Liver (tissue), 9 donors: ENCODE data around the gene CAVIN3. TPM values are rescaled to one million over a fixed set of nuclear protein-coding genes. Genes with fewer than 3 reads are reported as not detected.

Experiments used
- DNase-seq: peaks from one replicate; pipeline ENCODE4 v3.0.0-alpha.2; 2017; ENCODE audit warnings: low spot score
- H3K27ac ChIP-seq, 2 donors: one replicate each; pipeline ENCODE4 v1.7.0; 2013; ENCODE audit warnings: inconsistent platforms in 2 of 2, low read length in 2 of 2, control low read depth in 1 of 2, low read depth in 1 of 2, mild to moderate bottlenecking in 1 of 2
- H3K27me3 ChIP-seq, 4 donors: one replicate each; pipeline versions ENCODE4 v1.6.1 to v1.7.0; 2013; ENCODE audit warnings: low read length in 3 of 4, inconsistent platforms in 1 of 4, mild to moderate bottlenecking in 1 of 4, moderate library complexity in 1 of 4; ENCODE audit not compliant: control insufficient read depth in 4 of 4, insufficient read depth in 4 of 4
- H3K36me3 ChIP-seq, 4 donors: one replicate each; pipeline versions ENCODE4 v1.6.1 to v1.7.0; 2013; ENCODE audit warnings: low read length in 3 of 4, mild to moderate bottlenecking in 3 of 4, low read depth in 1 of 4, moderate library complexity in 1 of 4; ENCODE audit not compliant: control insufficient read depth in 4 of 4, insufficient read depth in 3 of 4
- H3K4me1 ChIP-seq, 4 donors: one replicate each; pipeline versions ENCODE4 v1.6.1 to v1.7.0; 2013; ENCODE audit warnings: low read length in 3 of 4, mild to moderate bottlenecking in 3 of 4, moderate library complexity in 1 of 4; ENCODE audit not compliant: control insufficient read depth in 4 of 4, insufficient read depth in 4 of 4
- H3K4me3 ChIP-seq, 3 donors: one replicate each; pipeline versions ENCODE4 v1.6.1 to v1.7.0; 2013; ENCODE audit warnings: low read length in 3 of 3, control low read depth in 1 of 3, low read depth in 1 of 3, mild to moderate bottlenecking in 1 of 3
- H3K9ac ChIP-seq, 2 donors: one replicate each; pipeline ENCODE4 v1.7.0; 2013; ENCODE audit warnings: low read length in 2 of 2, mild to moderate bottlenecking in 2 of 2, moderate library complexity in 2 of 2, control low read depth in 1 of 2, low read depth in 1 of 2
- H3K9me3 ChIP-seq, 4 donors: one replicate each; pipeline versions ENCODE4 v1.6.1 to v1.7.0; 2013; ENCODE audit warnings: low read length in 3 of 4; ENCODE audit not compliant: control insufficient read depth in 4 of 4
- ATF3 ChIP-seq: IDR thresholded peaks from 2 replicates; pipeline ENCODE4 v1.6.1; 2016; ENCODE audit warnings: antibody characterized with exemption
- EGR1 ChIP-seq, 2 donors: IDR thresholded peaks; 2 replicates each; pipeline ENCODE4 v1.6.1; 2016 to 2018; ENCODE audit warnings: antibody characterized with exemption in 2 of 2, low read depth in 2 of 2
- FOXA1 ChIP-seq: IDR thresholded peaks from 2 replicates; pipeline ENCODE4 v1.6.1; 2016; ENCODE audit warnings: antibody characterized with exemption
- FOXA2 ChIP-seq: IDR thresholded peaks from 2 replicates; pipeline ENCODE4 v1.6.1; 2016; ENCODE audit warnings: antibody characterized with exemption
- HNF4A ChIP-seq, 2 donors: conservative IDR thresholded peaks; 2 replicates each; pipeline ENCODE4 v1.6.1; 2016; ENCODE audit warnings: antibody characterized with exemption in 2 of 2, mild to moderate bottlenecking in 2 of 2
- HNF4G ChIP-seq: IDR thresholded peaks from 2 replicates; pipeline ENCODE4 v1.6.1; 2016; ENCODE audit warnings: antibody characterized with exemption
- JUND ChIP-seq, 2 donors: IDR thresholded peaks; 2 replicates each; pipeline ENCODE4 v1.6.1; 2016; ENCODE audit warnings: antibody characterized with exemption in 2 of 2
- NR2F2 ChIP-seq: IDR thresholded peaks from 2 replicates; pipeline ENCODE4 v1.6.1; 2016; ENCODE audit warnings: antibody characterized with exemption
- RAD21 ChIP-seq, 2 donors: IDR thresholded peaks; 2 replicates each; pipeline ENCODE4 v1.6.1; 2016; ENCODE audit warnings: antibody characterized with exemption in 2 of 2, mild to moderate bottlenecking in 2 of 2
- REST ChIP-seq: IDR thresholded peaks from 2 replicates; pipeline ENCODE4 v1.6.1; 2016; ENCODE audit warnings: antibody characterized with exemption, mild to moderate bottlenecking
- RXRA ChIP-seq, 2 donors: IDR thresholded peaks; 2 replicates each; pipeline ENCODE4 v1.6.1; 2017 to 2018; ENCODE audit warnings: antibody characterized with exemption in 2 of 2, mild to moderate bottlenecking in 1 of 2
- SP1 ChIP-seq: IDR thresholded peaks from 2 replicates; pipeline ENCODE4 v1.6.1; 2018; ENCODE audit warnings: antibody characterized with exemption, mild to moderate bottlenecking
- TAF1 ChIP-seq: conservative IDR thresholded peaks from 2 replicates; pipeline ENCODE4 v1.6.1; 2016; ENCODE audit warnings: antibody characterized with exemption, mild to moderate bottlenecking
- YY1 ChIP-seq: IDR thresholded peaks from 2 replicates; pipeline ENCODE4 v1.6.1; 2016; ENCODE audit warnings: antibody characterized with exemption, mild to moderate bottlenecking
- WGBS: extraction: QIAGEN DNeasy Blood & Tissue Kit; methylation state at CpG from one replicate; pipeline ENCODE4 v1.1.7; 2013; 5-methylcytosine and 5-hydroxymethylcytosine counted together
- polyA plus RNA-seq, 2 donors: library from polyadenylated mRNA; stranded (reverse) in 1 of 2; unstranded in 1 of 2; fragments of 200-250 nt in 1 of 2; fragments of >200 nt in 1 of 2; fragmentation: Nextera tagmentation in 1 of 2; extraction: Ambion mirVana in 1 of 2; gene quantifications; one replicate each; pipeline versions ENCODE4 v1.2.1 to v1.2.3, GENCODE V29; 2013 to 2015
- total RNA-seq, 2 donors: library from RNA; depleted of rRNA; stranded (reverse); fragments of >200 nt; gene quantifications; one replicate each; pipeline ENCODE4 v1.2.3, GENCODE V29; 2014
- TF ChIP-seq, protein P1 (sequence below): fragments of 150-350 bp; IDR thresholded peaks from 2 replicates; pipeline ENCODE4 v1.5.1; 2017; ENCODE audit warnings: improper control_type of control experiment, low read depth, low read length; ENCODE audit not compliant: missing input control
- TF ChIP-seq, protein P2 (sequence below): IDR thresholded peaks from 2 replicates; pipeline ENCODE4 v1.6.1; 2016; ENCODE audit warnings: antibody characterized with exemption
- donor health status: healthy.
- donor health status: healthy.
- donor health status: healthy.
- donor health status: healthy.
- donor health status: healthy.

Gene CAVIN3
- total and polyA plus RNA-seq, 4 donors = 2.5 to 13.9 (median 4.2) TPM

- H3K27ac ChIP-seq = no peak overlapping the region
- no peaks in the 10 kb centered on the region for H3K9me3 ChIP-seq
- H3K9ac ChIP-seq = no peak overlapping the region
- WGBS = 74% methylated on average over 5 of the region's 5 CpGs
- H3K4me3 ChIP-seq = no peak overlapping the region
- no peak for DNase-seq
- peaks cover 0 to 29% (median 21%) of the 10 kb centered on the region in 4 donors for H3K4me1 ChIP-seq
- no peaks in the 10 kb centered on the region for H3K27me3 ChIP-seq
- TF ChIP-seq NR2F2 = no peak
- TF ChIP-seq, protein P1, sequence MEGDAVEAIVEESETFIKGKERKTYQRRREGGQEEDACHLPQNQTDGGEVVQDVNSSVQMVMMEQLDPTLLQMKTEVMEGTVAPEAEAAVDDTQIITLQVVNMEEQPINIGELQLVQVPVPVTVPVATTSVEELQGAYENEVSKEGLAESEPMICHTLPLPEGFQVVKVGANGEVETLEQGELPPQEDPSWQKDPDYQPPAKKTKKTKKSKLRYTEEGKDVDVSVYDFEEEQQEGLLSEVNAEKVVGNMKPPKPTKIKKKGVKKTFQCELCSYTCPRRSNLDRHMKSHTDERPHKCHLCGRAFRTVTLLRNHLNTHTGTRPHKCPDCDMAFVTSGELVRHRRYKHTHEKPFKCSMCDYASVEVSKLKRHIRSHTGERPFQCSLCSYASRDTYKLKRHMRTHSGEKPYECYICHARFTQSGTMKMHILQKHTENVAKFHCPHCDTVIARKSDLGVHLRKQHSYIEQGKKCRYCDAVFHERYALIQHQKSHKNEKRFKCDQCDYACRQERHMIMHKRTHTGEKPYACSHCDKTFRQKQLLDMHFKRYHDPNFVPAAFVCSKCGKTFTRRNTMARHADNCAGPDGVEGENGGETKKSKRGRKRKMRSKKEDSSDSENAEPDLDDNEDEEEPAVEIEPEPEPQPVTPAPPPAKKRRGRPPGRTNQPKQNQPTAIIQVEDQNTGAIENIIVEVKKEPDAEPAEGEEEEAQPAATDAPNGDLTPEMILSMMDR = no peak
- no peak for TF ChIP-seq FOXA1
- no peak for TF ChIP-seq FOXA2
- TF ChIP-seq HNF4G = no peak
- no peak for TF ChIP-seq REST
- TF ChIP-seq HNF4A (conservative IDR thresholded peaks at IDR 0.05) = no peak
- no peak for TF ChIP-seq ATF3
- no peak for TF ChIP-seq SP1
- TF ChIP-seq, protein P2, sequence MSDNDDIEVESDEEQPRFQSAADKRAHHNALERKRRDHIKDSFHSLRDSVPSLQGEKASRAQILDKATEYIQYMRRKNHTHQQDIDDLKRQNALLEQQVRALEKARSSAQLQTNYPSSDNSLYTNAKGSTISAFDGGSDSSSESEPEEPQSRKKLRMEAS = no peak
- TF ChIP-seq TAF1 = no peak
- TF ChIP-seq RXRA (IDR thresholded peaks at IDR 0.05) = no peak
- no peak for TF ChIP-seq EGR1 (IDR thresholded peaks at IDR 0.05; ENCODE audit: low read depth in 2 of 2)
- no peak for TF ChIP-seq YY1
- no peak for TF ChIP-seq RAD21 (IDR thresholded peaks at IDR 0.05)
- H3K36me3 ChIP-seq = no peaks in the 10 kb centered on the region
Measured at GRCh38 chr11:6362185-6362872, 42.0 kb upstream of the CAVIN3 start.

GRCh38 chr11:6360183-6360582 is 39.9 kb upstream of the CAVIN3 start:
- Histone ChIP-seq H3K9me3 (no peaks in the 10 kb centered on the region), H3K27me3 (no peaks in the 10 kb centered on the region), H3K27ac (no peak overlapping the region), H3K9ac (no peak overlapping the region), H3K4me1 (peaks cover 3 to 24% (median 14%) of the 10 kb centered on the region in 4 donors), H3K4me3 (no peak overlapping the region), H3K36me3 (no peaks in the 10 kb centered on the region)
- DNase-seq = no peak
- 85% methylated on average over 3 of the region's 3 CpGs for WGBS
- no peak for TF ChIP-seq FOXA1
- TF ChIP-seq EGR1 (IDR thresholded peaks at IDR 0.05; ENCODE audit: low read depth in 2 of 2) = no peak
- TF ChIP-seq HNF4G = no peak
- TF ChIP-seq JUND (IDR thresholded peaks at IDR 0.05) = no peak
